ENCODE data around the gene PPP2R2C.

PPP2R2C gene

DNA sequence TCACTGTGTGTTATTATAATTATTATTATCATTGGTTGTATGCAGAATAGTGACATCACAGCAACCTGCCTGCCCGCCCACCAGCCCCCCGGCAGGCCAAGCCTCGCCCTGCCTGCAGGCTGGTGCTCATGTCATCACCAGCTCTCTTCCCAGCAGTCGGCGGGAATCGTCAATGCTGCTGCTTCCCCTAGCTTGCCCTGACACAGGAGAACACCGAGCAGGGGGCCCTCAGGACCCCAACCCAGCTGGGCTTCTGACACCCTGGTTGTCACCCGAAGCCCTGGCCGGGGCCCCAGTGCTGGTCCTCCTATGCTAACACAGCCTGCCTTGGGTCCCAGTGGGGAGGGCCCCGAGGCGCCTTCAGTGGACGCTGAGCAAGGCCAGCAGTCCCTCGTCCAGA, 100.6 kb downstream of the PPP2R2C start:
- no peak for ATAC-seq
- H3K4me1 Mint-ChIP-seq, result no peaks in the 10 kb centered on the region
- no peaks in the 10 kb centered on the region for H3K36me3 Mint-ChIP-seq
- no peak overlapping the region for H3K4me3 Mint-ChIP-seq
- H3K27me3 Mint-ChIP-seq, result peaks cover 18% of the 10 kb centered on the region
- H3K9me3 Mint-ChIP-seq, result no peaks in the 10 kb centered on the region
- no peak overlapping the region for H3K27ac Mint-ChIP-seq

DNA sequence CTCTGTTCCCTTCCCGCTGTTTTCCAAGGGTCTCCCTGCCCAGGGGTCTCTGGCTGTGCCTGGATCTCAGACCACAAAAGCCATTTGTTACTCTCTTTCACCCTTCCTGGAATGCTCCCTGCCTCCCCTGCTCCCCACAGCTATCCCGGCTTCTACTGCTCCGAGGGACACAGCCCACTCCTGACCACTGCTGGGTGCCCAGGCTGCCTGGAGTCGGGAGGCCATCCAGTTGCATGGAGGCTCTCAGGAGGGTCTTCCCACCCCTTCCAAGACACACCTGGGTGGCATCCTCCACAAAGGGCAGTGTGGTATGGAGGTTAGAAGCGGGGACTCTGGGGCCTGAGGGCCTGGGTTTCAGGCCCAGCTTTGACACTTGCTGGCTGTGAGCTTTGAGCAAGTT, 101.1 kb downstream of the PPP2R2C start:
- no peaks in the 10 kb centered on the region for H3K36me3 Mint-ChIP-seq
- H3K9me3 Mint-ChIP-seq, result no peaks in the 10 kb centered on the region
- no peak overlapping the region for H3K27ac Mint-ChIP-seq
- H3K4me1 Mint-ChIP-seq, result no peaks in the 10 kb centered on the region
- H3K27me3 Mint-ChIP-seq, result peaks cover 18% of the 10 kb centered on the region
- H3K4me3 Mint-ChIP-seq, result no peak overlapping the region
- ATAC-seq, result no peak

DNA sequence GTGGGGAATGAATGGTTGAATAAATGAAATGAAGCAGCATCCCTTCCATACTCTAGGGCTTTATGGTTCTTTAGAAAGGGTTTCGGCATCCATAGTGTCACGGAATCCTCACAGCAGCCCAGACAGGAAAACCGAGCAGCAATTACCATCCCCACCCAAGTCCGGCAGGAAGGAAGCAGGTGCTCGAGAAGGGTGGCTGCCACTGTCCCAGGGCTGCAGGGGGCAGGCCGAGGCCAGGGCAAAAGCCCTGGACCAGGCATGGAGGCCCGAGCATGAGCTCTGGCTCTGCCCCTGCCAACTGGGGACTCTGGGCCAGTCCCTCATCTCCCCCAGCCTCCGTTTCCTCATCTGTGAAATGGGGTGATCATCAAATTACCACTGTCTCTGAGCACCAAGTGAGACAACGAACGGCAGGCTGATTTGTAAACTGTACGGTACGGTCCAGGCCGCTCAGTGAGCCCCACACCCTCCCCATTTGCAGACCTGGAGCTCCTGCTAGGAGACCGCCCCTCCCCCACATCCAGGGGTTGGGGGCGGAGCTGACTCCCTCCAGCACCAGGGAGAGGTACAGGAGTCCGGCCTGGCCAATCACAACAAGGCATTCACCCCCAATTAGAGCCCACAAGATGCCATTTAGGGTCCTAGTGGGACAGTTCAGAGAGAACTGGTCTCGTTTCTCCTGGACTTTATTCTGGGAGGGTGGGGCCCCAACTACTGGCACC, 102.3 kb downstream of the PPP2R2C start:
- Mint-ChIP-seq H3K4me3 (no peak overlapping the region), H3K4me1 (no peaks in the 10 kb centered on the region), H3K27ac (no peak overlapping the region), H3K27me3 (peaks cover 20% of the 10 kb centered on the region), H3K9me3 (no peaks in the 10 kb centered on the region), H3K36me3 (no peaks in the 10 kb centered on the region)
- ATAC-seq, result no peak

DNA sequence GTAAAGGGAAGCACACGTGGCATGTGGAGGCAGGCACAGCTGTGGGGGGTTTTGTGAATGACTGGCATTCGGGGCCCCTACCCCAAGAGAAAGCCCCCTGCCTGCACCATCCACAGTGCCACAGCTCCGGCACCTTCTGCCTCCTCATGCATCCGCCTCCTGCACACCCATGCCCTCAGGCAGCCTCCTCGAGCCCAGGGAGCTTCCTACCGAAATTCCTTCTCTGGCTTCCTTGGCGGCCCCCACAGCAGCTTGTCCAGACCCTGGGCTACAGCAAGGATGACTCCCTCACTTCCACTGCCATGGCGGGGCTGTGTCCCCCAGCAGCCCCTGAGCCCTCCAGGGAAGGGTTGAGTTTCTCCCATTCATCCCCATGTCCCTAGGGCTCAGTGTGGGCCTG, 102.9 kb downstream of the PPP2R2C start:
- Mint-ChIP-seq H3K27me3 (peaks cover 20% of the 10 kb centered on the region), H3K4me3 (no peak overlapping the region), H3K4me1 (no peaks in the 10 kb centered on the region), H3K27ac (no peak overlapping the region), H3K9me3 (no peaks in the 10 kb centered on the region), H3K36me3 (no peaks in the 10 kb centered on the region)
- no peak for ATAC-seq

DNA sequence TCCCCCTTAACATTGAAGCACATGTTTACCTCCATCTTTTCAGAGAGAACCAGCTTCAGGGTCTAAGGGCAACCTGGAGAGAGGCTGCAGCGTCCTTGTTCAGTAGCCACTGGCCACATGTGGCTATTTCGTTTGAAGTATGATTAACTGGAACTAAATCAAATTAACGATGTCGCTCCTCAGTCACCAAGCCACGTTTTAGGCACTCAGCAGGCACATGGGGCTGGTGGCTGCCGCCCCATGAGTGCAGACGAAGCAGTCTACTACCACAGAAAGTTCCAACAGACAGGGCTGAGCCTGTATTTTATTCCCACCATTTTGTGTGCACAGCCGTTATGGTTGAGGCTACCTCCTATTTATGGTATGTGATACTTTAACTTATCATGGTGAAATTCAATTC, 103.4 kb downstream of the PPP2R2C start:
- ATAC-seq, result no peak
- H3K9me3 Mint-ChIP-seq, result no peaks in the 10 kb centered on the region

DNA sequence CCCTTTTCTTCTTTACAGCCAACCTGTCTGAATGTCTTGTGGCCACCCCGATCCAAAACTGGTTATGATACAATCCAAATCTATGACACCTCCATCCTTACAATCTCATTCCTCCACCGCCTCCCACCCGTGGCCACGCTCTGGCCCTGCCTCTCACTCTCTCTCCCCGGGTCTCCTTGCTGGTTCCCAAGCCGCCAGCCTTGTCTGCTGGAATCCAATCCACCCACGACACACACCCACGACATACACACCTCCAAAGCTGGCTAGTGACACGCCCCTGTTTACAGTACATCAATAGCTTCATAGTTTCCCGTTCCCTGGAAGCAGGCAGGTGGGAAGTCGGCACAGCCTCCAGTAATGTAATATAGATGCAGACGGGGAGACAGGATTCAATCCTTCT, 103.8 kb downstream of the PPP2R2C start:
- Mint-ChIP-seq H3K27me3 (peaks cover 20% of the 10 kb centered on the region), H3K9me3 (no peaks in the 10 kb centered on the region), H3K27ac (no peak overlapping the region), H3K4me3 (no peak overlapping the region), H3K4me1 (no peaks in the 10 kb centered on the region), H3K36me3 (no peaks in the 10 kb centered on the region)
- ATAC-seq, result no peak

More for the DNA sequence above, 103.4 kb downstream of the PPP2R2C start:
- H3K4me1 Mint-ChIP-seq, result no peaks in the 10 kb centered on the region
- H3K27ac Mint-ChIP-seq, result no peak overlapping the region
- H3K4me3 Mint-ChIP-seq, result no peak overlapping the region
- no peaks in the 10 kb centered on the region for H3K36me3 Mint-ChIP-seq
- peaks cover 20% of the 10 kb centered on the region for H3K27me3 Mint-ChIP-seq

DNA sequence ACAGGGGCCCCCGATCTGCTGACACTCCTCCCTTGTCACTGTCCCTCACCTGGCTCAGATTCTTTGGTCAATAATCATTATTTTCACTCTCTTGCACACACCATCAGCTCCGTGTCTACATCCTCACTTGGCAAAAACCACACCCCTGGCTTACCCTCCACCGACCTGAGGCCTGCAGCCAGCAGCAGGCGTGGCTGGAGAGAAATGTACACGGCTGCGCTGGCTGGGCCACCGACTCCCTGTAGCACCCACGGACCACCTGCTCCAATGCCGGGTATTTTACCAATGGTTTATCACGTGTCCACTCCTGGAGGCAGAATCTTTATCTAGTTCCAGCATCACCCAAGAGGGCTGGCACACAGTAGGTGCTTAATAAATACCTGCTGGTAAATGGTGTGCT, 104.3 kb downstream of the PPP2R2C start:
- Mint-ChIP-seq H3K4me3 (no peak overlapping the region), H3K4me1 (no peaks in the 10 kb centered on the region), H3K27me3 (peaks cover 20% of the 10 kb centered on the region), H3K27ac (no peak overlapping the region), H3K36me3 (no peaks in the 10 kb centered on the region), H3K9me3 (no peaks in the 10 kb centered on the region)
- ATAC-seq, result no peak

DNA sequence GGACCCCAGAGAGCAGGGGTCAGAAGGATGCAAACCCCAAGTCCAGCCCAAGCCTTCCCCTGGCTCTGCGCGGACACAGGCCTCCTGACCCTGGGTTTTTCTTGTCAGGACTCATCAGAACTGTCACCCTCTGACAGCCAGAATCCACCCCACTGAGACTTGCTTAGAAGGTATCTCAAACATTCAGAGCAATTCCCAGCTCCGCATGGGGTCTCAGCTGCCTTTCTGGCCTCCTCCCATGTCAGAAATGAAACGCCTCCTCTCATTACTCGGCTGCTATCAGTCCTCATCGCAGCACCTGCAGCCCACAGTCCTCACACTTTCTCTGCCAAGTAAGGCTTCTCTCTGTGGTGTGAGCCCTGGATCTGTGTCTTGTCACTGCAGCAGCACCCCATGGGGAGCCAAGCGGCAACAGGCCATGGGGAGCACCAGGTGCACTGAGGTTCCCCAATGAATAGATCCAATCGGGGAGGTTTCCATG, 105.0 kb downstream of the PPP2R2C start:
- H3K27ac Mint-ChIP-seq, result no peak overlapping the region
- peaks cover 20% of the 10 kb centered on the region for H3K27me3 Mint-ChIP-seq
- no peaks in the 10 kb centered on the region for H3K9me3 Mint-ChIP-seq
- H3K4me3 Mint-ChIP-seq, result no peak overlapping the region
- no peaks in the 10 kb centered on the region for H3K4me1 Mint-ChIP-seq
- no peaks in the 10 kb centered on the region for H3K36me3 Mint-ChIP-seq
- no peak for ATAC-seq

DNA sequence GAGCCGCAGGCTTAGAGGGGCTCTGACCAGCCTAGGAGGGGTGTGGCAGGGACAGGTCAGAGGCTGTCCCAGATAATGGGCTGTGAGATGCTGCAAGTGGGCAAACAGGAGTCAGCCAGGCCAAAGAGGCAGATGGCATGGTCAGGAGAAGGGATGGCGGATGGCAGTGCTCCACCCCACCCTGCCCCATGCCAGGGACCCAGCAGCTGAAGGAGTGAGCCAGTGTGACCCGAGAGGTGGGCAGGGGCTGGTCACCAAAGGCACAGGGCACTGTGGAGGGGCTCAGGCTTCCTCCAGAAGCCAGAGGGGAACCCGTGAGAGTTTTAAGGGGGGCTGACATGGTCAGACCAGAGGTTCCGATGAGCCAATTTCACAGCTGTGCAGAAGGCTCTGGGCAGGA, 105.8 kb downstream of the PPP2R2C start:
- no peak overlapping the region for H3K27ac Mint-ChIP-seq
- no peak overlapping the region for H3K4me3 Mint-ChIP-seq
- no peaks in the 10 kb centered on the region for H3K36me3 Mint-ChIP-seq
- H3K4me1 Mint-ChIP-seq, result no peaks in the 10 kb centered on the region
- no peaks in the 10 kb centered on the region for H3K9me3 Mint-ChIP-seq
- ATAC-seq, result no peak
- H3K27me3 Mint-ChIP-seq, result peaks cover 28% of the 10 kb centered on the region

DNA sequence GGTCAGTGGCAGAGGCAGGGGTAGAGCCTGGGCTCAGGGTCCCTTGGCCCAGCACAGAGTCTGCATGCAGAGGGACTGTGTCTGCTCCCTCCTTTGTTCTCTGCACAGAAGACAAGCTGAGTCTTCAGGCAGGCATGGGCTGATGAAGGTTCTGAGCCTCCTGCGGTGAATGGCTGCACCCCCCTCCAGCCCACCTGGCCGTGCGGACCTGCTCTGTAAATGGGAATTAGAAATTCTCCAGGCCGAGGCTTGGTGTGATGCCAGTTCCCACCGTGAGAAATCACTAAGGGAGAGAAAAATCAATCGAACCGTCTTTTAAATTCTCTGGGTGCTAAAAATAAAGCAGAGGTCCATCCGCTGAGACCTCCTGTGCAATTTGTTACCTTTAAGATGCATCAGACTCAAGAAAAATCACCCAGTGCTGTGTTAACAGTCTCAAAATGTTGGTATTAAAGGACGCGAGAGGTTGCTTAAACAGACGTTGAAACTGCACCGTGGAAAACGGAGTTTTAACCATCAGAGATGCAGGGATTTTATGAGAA, 106.8 kb downstream of the PPP2R2C start:
- no peak overlapping the region for H3K4me3 Mint-ChIP-seq
- no peaks in the 10 kb centered on the region for H3K4me1 Mint-ChIP-seq
- no peak overlapping the region for H3K27ac Mint-ChIP-seq
- ATAC-seq, result no peak
- H3K9me3 Mint-ChIP-seq, result no peaks in the 10 kb centered on the region
- H3K36me3 Mint-ChIP-seq, result no peaks in the 10 kb centered on the region
- peaks cover 30% of the 10 kb centered on the region for H3K27me3 Mint-ChIP-seq

DNA sequence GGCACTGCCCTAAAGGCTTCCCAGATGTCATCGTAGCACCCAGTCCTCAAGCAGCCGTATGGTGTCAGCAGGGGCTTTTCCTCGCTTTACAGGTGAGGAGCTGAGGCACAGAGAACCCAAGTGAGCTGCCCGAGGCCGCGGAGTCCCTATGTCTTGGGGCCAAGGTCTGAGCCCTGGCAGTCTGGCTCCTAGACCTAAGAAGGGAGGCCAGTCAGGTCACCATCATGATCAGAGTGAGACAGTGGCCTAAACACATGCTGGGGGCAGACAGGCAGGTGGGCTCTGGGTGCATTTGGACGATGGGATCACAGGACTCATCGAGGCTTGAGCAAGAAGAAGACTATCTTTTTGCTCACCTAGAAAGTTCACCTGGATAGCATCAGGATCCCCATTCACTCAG, 107.8 kb downstream of the PPP2R2C start:
- no peaks in the 10 kb centered on the region for H3K9me3 Mint-ChIP-seq
- peaks cover 30% of the 10 kb centered on the region for H3K27me3 Mint-ChIP-seq
- H3K4me1 Mint-ChIP-seq, result no peaks in the 10 kb centered on the region
- ATAC-seq, result no peak
- no peaks in the 10 kb centered on the region for H3K36me3 Mint-ChIP-seq
- H3K4me3 Mint-ChIP-seq, result no peak overlapping the region
- no peak overlapping the region for H3K27ac Mint-ChIP-seq

DNA sequence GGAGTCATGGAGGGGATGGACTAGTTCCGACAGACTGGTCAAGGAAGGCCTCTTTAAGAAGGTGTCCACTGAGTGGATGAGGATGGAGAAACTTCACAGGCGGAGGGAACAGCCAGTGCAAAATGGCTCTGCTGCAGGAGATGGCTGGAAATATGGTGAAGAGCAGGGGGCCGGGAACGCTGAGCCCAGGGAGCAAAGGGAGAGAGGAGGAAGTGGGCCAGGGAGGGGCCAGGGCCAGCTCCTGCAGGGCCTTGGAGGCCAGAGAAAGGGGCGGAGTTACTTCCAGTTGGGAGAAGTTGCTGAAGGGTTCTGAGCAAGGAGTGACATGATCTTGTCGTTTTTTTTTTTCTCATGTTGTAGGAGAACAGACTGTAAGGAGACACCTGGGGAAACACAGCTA, 108.3 kb downstream of the PPP2R2C start:
- Mint-ChIP-seq H3K27ac (no peak overlapping the region), H3K36me3 (no peaks in the 10 kb centered on the region), H3K4me1 (no peaks in the 10 kb centered on the region), H3K9me3 (no peaks in the 10 kb centered on the region), H3K4me3 (no peak overlapping the region), H3K27me3 (peaks cover 30% of the 10 kb centered on the region)
- ATAC-seq, result no peak

DNA sequence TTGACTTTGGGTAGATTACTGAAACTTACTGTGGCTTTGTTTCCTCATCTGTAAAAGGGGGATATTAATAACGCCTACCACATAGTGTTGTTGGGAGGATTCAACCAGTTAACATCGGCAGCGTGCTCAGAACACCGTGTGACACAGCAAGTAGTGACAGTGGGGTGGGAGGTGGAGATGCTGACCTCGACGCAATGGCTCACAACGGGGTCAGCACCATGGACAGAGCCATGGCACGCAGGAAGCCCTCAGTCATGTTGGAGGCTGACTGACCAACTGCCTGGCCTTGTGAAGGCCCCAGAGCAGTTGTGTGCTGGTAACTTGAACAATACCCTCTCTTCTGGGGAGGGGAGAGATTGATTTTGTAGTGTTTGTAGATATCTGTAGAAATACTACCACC, 109.5 kb downstream of the PPP2R2C start:
- no peaks in the 10 kb centered on the region for H3K36me3 Mint-ChIP-seq
- H3K27ac Mint-ChIP-seq, result no peak overlapping the region
- no peak for ATAC-seq
- H3K4me3 Mint-ChIP-seq, result no peak overlapping the region
- no peaks in the 10 kb centered on the region for H3K9me3 Mint-ChIP-seq
- peaks cover 30% of the 10 kb centered on the region for H3K27me3 Mint-ChIP-seq
- no peaks in the 10 kb centered on the region for H3K4me1 Mint-ChIP-seq

DNA sequence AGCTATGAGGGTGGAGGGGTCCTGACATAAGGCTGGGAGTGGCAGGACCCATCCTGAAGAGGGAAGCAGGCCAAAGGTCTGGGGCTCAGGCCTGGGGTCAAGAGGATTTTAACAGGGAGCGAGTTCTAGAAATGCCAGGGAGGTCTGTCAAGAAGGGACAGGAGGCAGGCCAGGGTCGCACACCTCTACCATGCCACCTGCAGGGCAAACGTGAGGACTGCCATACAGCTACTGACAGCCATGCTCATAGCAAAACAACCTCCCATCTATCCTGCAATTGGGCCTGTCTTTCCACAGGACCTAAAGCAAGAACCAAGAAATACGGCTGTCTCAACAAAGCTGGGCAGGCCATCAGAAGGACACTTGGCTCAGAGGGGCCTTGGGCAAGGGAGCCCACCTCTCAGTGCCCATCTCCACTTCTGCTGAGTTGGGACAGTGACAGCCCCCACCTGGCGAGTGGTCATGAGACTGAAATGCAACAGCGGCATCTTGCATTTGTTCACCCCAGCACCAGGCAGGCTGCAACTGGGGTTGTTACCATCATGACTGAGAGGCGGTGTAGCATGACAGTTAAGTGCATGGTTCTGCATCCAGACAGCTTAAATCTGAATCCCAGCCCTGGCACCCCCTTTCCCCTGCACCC, 110.0 kb downstream of the PPP2R2C start:
- Mint-ChIP-seq H3K27me3 (peaks cover 28% of the 10 kb centered on the region), H3K36me3 (no peaks in the 10 kb centered on the region), H3K4me1 (no peaks in the 10 kb centered on the region), H3K27ac (no peak overlapping the region), H3K9me3 (no peaks in the 10 kb centered on the region), H3K4me3 (no peak overlapping the region)
- no peak for ATAC-seq

DNA sequence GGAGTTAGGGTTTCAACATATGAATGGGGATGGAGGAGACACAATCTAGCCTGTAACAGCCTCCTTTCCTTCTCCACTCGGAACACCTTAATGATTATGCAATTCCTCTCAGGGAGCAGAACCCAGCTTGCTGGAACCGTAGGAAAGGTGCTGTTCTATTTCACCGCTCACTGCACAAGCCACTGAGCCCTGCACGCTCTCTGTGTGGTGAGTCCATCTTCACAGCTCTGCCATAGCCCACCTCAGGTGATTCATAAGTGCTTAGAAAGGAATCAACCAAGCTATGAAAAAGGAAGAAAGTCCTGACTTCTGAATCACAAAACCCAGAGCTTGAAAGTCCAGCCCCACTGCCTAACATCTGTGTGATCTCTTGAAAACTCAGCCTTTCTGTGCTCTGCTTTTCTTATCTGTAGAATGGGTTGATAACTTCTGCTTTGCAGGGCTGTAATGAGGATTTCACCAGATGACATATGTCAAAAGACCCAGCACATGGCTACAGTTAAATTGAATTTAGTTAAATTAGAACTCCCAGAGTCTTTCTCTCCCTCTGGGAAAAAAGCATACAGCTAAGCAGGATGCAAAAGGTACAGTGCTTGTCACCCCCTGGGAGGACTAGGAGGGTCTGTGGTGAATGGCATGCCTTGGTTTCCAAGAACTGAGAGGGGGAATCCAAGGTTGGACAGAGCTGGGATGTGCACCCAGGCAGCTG, 111.2 kb downstream of the PPP2R2C start:
- peaks cover 21% of the 10 kb centered on the region for H3K27me3 Mint-ChIP-seq
- H3K27ac Mint-ChIP-seq, result no peak overlapping the region
- no peaks in the 10 kb centered on the region for H3K9me3 Mint-ChIP-seq
- no peaks in the 10 kb centered on the region for H3K36me3 Mint-ChIP-seq
- no peak for ATAC-seq
- H3K4me3 Mint-ChIP-seq, result no peak overlapping the region
- H3K4me1 Mint-ChIP-seq, result no peaks in the 10 kb centered on the region
